Measurements from ENCODE around the gene MAP3K20. TPM values are rescaled to one million over a fixed set of nuclear protein-coding genes. Genes with fewer than 3 reads are reported as not detected.

The MAP3K20 gene
- total and polyA plus RNA-seq, 10 of the 15 experiments (the other 5 are each of a cell fraction or from before 2014, with no cell fraction given) = 0.04 to 5.6 (median 2.3) TPM

DNA sequence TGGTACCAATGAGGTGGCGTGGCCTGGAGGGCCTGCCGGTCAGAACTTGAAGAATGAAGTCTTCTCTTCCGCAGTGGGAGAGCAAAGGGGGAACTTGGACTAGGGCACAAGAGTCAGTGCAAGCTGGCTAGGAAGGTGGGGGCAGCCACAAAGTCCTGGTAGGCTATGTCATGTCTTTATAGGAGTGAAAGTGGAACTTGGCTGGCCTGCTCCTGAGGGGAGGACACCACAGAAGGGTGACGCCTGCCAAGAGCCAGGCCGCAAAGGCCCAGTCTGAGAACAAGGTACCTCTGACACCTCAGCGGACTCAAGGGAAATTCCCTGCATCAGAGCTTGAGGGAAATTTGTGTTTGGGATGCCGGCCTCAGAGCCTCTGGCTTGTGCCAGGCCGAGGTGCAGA lies 32.2 kb upstream of the MAP3K20 start (continued):
- TF ChIP-seq, protein P1, sequence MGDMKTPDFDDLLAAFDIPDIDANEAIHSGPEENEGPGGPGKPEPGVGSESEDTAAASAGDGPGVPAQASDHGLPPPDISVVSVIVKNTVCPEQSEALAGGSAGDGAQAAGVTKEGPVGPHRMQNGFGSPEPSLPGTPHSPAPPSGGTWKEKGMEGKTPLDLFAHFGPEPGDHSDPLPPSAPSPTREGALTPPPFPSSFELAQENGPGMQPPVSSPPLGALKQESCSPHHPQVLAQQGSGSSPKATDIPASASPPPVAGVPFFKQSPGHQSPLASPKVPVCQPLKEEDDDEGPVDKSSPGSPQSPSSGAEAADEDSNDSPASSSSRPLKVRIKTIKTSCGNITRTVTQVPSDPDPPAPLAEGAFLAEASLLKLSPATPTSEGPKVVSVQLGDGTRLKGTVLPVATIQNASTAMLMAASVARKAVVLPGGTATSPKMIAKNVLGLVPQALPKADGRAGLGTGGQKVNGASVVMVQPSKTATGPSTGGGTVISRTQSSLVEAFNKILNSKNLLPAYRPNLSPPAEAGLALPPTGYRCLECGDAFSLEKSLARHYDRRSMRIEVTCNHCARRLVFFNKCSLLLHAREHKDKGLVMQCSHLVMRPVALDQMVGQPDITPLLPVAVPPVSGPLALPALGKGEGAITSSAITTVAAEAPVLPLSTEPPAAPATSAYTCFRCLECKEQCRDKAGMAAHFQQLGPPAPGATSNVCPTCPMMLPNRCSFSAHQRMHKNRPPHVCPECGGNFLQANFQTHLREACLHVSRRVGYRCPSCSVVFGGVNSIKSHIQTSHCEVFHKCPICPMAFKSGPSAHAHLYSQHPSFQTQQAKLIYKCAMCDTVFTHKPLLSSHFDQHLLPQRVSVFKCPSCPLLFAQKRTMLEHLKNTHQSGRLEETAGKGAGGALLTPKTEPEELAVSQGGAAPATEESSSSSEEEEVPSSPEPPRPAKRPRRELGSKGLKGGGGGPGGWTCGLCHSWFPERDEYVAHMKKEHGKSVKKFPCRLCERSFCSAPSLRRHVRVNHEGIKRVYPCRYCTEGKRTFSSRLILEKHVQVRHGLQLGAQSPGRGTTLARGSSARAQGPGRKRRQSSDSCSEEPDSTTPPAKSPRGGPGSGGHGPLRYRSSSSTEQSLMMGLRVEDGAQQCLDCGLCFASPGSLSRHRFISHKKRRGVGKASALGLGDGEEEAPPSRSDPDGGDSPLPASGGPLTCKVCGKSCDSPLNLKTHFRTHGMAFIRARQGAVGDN (IDR thresholded peaks at IDR 0.05) = no peak
- TF ChIP-seq NR2C2 (IDR thresholded peaks at IDR 0.05; ENCODE audit: borderline replicate concordance, control insufficient read depth, insufficient read length, low read depth) (no peak), YBX1 (IDR thresholded peaks at IDR 0.05) (no peak), TCF12 (IDR thresholded peaks at IDR 0.05; ENCODE audit: low read depth, low read length) (no peak)

DNA sequence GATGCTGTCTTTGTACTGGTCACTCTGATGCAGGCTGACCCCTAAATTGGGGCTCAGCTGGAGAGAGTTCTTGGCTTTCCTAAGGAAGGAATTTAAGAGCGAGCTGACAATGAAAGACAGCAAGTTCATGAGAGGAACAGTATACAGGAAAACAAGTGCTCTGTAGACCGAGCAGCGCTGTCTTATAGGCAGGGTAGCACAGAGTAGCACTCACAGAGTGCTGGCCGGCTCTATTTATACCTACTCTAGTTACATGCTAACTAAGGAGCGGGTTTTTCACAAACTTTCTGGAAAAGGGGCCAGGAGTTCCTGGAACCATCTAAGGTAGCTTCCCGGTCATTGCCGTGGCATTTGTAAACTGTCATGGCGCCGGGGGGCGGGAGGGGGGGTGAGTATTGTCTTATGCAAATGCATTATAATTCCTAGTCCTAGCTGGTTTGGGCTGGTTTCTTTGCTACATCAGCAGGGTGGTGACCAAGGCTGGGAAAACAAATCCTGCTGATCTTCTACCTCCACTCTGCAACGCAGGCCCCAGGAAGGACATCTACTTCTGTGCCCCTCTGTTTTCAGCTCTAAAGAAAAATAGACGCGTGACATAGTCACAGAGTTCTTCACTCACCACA lies 31.6 kb upstream of the MAP3K20 start:
- Histone ChIP-seq H3K27me3 (replicated peaks in 1 of 2; ENCODE audit: control insufficient read depth in 2 of 2, insufficient read depth in 2 of 2, low read length in 1 of 2) (no peaks in the 10 kb centered on the region), H3K9me3 (replicated peaks; ENCODE audit: control insufficient read depth, insufficient read depth, low read length) (no peaks in the 10 kb centered on the region), H3K4me1 (ENCODE audit: control insufficient read depth, insufficient read depth, low read length) (no peaks in the 10 kb centered on the region), H3K79me2 (ENCODE audit: control insufficient read depth, insufficient read depth, low read length) (no peaks in the 10 kb centered on the region), H4K20me1 (ENCODE audit: control insufficient read depth, insufficient read depth) (no peaks in the 10 kb centered on the region; the same call in 1 of the 2 replicates), H3K4me2 (ENCODE audit: control insufficient read depth, insufficient read depth) (no peak overlapping the region), H3K36me3 (ENCODE audit: control insufficient read depth in 2 of 2, insufficient read depth in 2 of 2, low read length in 1 of 2) (no peaks in the 10 kb centered on the region), H3K9ac (ENCODE audit: control insufficient read depth, insufficient read depth, low read length) (no peak overlapping the region), H3K27ac (ENCODE audit: control insufficient read depth, insufficient read depth) (no peak overlapping the region), H2AFZ (ENCODE audit: control insufficient read depth, low read depth, low read length) (no peak overlapping the region), H3K4me3 (no peak overlapping the region)
- intact Hi-C loops (cut with micrococcal nuclease; ENCODE audit: unreplicated experiment) (no loop called here), in situ Hi-C loops (cut with MboI) (no loop called here)
- FAIRE-seq = no peak
- no peak for DNase-seq (ENCODE audit: low read depth, low spot score)
- ChIA-PET CTCF (interaction anchor here (1.0 to 2.3 kb wide), 2 partner anchors 12 to 16 kb away, joined by 4 to 7 read pairs; no protein-coding TSS in a partner anchor), POLR2A (no interaction called here), SMC1A (ENCODE audit: uncharacterized antibody, unreplicated experiment) (no interaction called here), RAD21 (ENCODE audit: unreplicated experiment) (no interaction called here)
- TF ChIP-seq DPF2 (IDR thresholded peaks at IDR 0.05) = no peak
- TF ChIP-seq RFX5 (IDR thresholded peaks at IDR 0.05; ENCODE audit: low read depth, low read length) = no peak
- TF ChIP-seq, protein P1 (IDR thresholded peaks at IDR 0.05) = no peak
- TF ChIP-seq NFXL1 (IDR thresholded peaks at IDR 0.05; ENCODE audit: borderline replicate concordance) = no peak
- no peak for TF ChIP-seq SIX5 (IDR thresholded peaks at IDR 0.05; ENCODE audit: low read depth, low read length, severe bottlenecking)
- TF ChIP-seq KAT2A (conservative IDR thresholded peaks at IDR 0.05; ENCODE audit: control insufficient read depth, low read depth, low read length) = no peak
- no TSS peak for BruUV-seq (replicated peaks)
- ATAC-seq = no peak
- 64% methylated on average over 13 of the region's 13 CpGs for WGBS (ENCODE audit: insufficient coverage, insufficient replicate concordance, low lambda C conversion rate, missing lambda C conversion rate)
